Tracheal epithelial cell (primary cell): ENCODE measurements around the gene LHCGR. TPM values are rescaled to one million over a fixed set of nuclear protein-coding genes. Genes with fewer than 3 reads are reported as not detected.

Experiments used
- total RNA-seq: library from RNA; depleted of rRNA; stranded (reverse); fragments of >200 nt; gene quantifications from 2 replicates; pipeline ENCODE4 v1.2.1, GENCODE V29; 2014

LHCGR gene
- total RNA-seq = not detected in 2 replicates

GRCh38 chr2:48755473-48755872 is at the start of gene LHCGR:
LHCGR (minus strand) TSS chr2:48755724; CDS start chr2:48755671, 53 bp downstream.

Other genes starting within 250 kb of the LHCGR start
- gene STON1, start 225.6 kb downstream of the LHCGR start, total RNA-seq = 0.21 and 0.48 TPM in 2 replicates
- gene GTF2A1L, start 137.9 kb downstream of the LHCGR start, total RNA-seq = 0.24 TPM in 1 of 2 replicates, not detected in the other